ENCODE data around the gene TMEM54.

DNA sequence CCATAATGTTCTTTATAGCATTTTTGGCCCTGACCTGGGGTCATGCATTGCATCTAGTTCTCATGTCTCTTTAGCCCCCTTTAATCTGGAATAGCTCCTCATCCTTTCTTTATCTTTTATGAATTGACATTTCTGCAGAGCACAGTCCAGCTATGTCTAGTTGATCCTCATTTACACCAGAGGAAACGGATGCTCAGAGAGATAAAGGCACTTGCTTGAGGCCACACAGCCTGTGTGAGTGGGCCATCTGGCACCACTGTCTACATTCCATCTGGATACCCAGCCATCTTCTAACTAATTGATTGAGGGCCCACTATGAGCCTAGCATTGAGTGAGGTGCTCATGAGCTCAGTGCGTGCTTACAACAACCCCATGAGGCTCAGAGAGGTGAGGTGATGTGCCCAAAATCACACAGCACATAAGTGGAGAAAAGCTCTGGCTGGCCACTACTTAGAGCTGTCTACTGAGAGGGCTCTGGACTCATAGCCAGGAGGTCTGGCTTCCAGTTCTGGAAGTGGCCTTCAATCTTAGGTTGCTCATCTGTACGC lies 11.4 kb downstream of the TMEM54 start:
- TF ChIP-seq EZH2 (IDR thresholded peaks at IDR 0.05; ENCODE audit: insufficient read depth, low read length) = no peak
- TF ChIP-seq, protein P1, sequence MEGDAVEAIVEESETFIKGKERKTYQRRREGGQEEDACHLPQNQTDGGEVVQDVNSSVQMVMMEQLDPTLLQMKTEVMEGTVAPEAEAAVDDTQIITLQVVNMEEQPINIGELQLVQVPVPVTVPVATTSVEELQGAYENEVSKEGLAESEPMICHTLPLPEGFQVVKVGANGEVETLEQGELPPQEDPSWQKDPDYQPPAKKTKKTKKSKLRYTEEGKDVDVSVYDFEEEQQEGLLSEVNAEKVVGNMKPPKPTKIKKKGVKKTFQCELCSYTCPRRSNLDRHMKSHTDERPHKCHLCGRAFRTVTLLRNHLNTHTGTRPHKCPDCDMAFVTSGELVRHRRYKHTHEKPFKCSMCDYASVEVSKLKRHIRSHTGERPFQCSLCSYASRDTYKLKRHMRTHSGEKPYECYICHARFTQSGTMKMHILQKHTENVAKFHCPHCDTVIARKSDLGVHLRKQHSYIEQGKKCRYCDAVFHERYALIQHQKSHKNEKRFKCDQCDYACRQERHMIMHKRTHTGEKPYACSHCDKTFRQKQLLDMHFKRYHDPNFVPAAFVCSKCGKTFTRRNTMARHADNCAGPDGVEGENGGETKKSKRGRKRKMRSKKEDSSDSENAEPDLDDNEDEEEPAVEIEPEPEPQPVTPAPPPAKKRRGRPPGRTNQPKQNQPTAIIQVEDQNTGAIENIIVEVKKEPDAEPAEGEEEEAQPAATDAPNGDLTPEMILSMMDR (IDR thresholded peaks at IDR 0.05; ENCODE audit: insufficient read depth, low read depth, low read length) = no peak
